ENCODE measurements around the gene STX4. TPM values are rescaled to one million over a fixed set of nuclear protein-coding genes. Genes with fewer than 3 reads are reported as not detected.
A peak's percentile ranks its signal among the peaks of the same experiment; 100 is the strongest.

Gene STX4
- total and polyA plus RNA-seq, 9 of the 15 experiments (the other 6 are each of a cell fraction or from before 2014, with no cell fraction given) = 3.2 to 48.0 (median 21.5) TPM

DNA sequence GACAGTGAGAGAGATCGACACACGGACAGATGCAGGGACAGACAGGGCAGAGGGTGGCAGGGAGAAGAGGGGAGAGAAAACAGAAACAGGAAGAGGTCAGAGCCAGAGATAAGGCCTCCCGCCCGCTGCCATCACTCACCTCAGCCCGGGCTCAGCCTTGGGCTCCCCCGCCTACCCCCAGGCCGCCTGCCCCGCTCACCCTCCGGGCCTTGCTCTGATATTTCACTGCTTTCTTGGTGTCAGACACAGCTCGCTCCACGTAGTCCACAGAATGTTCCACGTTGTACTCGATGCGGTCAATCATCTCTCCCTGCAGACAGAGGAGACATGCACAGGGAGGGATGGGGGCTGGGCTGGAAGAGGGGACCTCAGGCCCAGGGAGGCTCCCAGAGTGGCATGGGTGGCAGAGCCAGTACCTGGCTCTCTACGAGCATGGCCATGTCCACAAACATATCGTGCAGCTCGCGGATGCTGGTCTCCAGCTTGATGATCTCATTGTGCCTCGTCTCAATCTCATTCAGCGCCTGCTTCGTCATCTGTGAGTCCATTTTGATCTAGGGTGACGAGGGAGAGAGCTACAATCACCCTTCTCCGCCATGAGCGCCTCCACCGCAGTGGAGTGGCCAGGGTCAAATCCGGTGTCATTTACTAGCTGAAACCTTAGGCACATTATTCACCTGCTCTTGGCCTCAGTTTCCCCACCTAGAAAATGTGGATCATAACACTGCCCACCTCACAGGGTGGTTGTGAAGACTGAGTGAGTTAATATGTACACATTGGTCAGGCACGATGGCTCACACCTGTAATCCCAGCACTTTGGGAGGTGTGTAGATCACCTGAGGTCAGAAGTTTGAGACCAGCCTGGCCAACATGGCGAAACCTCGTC is 40.2 kb upstream of the STX4 start (continued):
- TF ChIP-seq, protein P1, sequence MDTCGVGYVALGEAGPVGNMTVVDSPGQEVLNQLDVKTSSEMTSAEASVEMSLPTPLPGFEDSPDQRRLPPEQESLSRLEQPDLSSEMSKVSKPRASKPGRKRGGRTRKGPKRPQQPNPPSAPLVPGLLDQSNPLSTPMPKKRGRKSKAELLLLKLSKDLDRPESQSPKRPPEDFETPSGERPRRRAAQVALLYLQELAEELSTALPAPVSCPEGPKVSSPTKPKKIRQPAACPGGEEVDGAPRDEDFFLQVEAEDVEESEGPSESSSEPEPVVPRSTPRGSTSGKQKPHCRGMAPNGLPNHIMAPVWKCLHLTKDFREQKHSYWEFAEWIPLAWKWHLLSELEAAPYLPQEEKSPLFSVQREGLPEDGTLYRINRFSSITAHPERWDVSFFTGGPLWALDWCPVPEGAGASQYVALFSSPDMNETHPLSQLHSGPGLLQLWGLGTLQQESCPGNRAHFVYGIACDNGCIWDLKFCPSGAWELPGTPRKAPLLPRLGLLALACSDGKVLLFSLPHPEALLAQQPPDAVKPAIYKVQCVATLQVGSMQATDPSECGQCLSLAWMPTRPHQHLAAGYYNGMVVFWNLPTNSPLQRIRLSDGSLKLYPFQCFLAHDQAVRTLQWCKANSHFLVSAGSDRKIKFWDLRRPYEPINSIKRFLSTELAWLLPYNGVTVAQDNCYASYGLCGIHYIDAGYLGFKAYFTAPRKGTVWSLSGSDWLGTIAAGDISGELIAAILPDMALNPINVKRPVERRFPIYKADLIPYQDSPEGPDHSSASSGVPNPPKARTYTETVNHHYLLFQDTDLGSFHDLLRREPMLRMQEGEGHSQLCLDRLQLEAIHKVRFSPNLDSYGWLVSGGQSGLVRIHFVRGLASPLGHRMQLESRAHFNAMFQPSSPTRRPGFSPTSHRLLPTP (IDR thresholded peaks at IDR 0.05; ENCODE audit: borderline replicate concordance, extremely low read depth, insufficient read length) = no peak
- TF ChIP-seq YBX1 (IDR thresholded peaks at IDR 0.05) (no peak), CEBPG (CRISPR knock-in tag; IDR thresholded peaks at IDR 0.05) (no peak), CEBPG (tag; conservative IDR thresholded peaks at IDR 0.05 in 1 of 2, IDR thresholded peaks at IDR 0.05 in 1 of 2) (no peak), POLR2H (tag; IDR thresholded peaks at IDR 0.05; ENCODE audit: low read depth) (no peak), CBFA2T2 (conservative IDR thresholded peaks at IDR 0.05) (no peak), ZNF311 (CRISPR knock-in tag; IDR thresholded peaks at IDR 0.05) (peak; percentile 81), HDAC1 (IDR thresholded peaks at IDR 0.05) (peak in 1 of 2 experiments; percentile 45; a peak in 2 of 4 replicates), POLR3G (IDR thresholded peaks at IDR 0.05; ENCODE audit: extremely low read depth, insufficient read length, insufficient replicate concordance) (no peak), KLF10 (CRISPR knock-in tag; IDR thresholded peaks at IDR 0.05) (no peak), MAFF (IDR thresholded peaks at IDR 0.05; ENCODE audit: low read length) (no peak), MTA1 (IDR thresholded peaks at IDR 0.05; ENCODE audit: borderline replicate concordance) (0 out of 2 replicates have a peak, but pooled peaks have one; percentile 16), MECOM (CRISPR knock-in tag; IDR thresholded peaks at IDR 0.05) (no peak), U2AF1 (optimal IDR thresholded peaks at IDR 0.05; ENCODE audit: low read depth, low read length) (no peak), SMARCE1 (IDR thresholded peaks at IDR 0.05) (peak; percentile 42; the same call in 1 of the 2 replicates), SIN3A (IDR thresholded peaks at IDR 0.05; ENCODE audit: borderline replicate concordance in 2 of 2, control insufficient read depth in 1 of 2, low read depth in 2 of 2, low read length in 2 of 2) (no peak)
- TF ChIP-seq, protein P2, sequence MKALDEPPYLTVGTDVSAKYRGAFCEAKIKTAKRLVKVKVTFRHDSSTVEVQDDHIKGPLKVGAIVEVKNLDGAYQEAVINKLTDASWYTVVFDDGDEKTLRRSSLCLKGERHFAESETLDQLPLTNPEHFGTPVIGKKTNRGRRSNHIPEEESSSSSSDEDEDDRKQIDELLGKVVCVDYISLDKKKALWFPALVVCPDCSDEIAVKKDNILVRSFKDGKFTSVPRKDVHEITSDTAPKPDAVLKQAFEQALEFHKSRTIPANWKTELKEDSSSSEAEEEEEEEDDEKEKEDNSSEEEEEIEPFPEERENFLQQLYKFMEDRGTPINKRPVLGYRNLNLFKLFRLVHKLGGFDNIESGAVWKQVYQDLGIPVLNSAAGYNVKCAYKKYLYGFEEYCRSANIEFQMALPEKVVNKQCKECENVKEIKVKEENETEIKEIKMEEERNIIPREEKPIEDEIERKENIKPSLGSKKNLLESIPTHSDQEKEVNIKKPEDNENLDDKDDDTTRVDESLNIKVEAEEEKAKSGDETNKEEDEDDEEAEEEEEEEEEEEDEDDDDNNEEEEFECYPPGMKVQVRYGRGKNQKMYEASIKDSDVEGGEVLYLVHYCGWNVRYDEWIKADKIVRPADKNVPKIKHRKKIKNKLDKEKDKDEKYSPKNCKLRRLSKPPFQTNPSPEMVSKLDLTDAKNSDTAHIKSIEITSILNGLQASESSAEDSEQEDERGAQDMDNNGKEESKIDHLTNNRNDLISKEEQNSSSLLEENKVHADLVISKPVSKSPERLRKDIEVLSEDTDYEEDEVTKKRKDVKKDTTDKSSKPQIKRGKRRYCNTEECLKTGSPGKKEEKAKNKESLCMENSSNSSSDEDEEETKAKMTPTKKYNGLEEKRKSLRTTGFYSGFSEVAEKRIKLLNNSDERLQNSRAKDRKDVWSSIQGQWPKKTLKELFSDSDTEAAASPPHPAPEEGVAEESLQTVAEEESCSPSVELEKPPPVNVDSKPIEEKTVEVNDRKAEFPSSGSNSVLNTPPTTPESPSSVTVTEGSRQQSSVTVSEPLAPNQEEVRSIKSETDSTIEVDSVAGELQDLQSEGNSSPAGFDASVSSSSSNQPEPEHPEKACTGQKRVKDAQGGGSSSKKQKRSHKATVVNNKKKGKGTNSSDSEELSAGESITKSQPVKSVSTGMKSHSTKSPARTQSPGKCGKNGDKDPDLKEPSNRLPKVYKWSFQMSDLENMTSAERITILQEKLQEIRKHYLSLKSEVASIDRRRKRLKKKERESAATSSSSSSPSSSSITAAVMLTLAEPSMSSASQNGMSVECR (CRISPR knock-in tag; IDR thresholded peaks at IDR 0.05) = no peak
- TF ChIP-seq, protein P3, sequence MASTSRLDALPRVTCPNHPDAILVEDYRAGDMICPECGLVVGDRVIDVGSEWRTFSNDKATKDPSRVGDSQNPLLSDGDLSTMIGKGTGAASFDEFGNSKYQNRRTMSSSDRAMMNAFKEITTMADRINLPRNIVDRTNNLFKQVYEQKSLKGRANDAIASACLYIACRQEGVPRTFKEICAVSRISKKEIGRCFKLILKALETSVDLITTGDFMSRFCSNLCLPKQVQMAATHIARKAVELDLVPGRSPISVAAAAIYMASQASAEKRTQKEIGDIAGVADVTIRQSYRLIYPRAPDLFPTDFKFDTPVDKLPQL (IDR thresholded peaks at IDR 0.05; ENCODE audit: extremely low read depth, insufficient read length) = no peak
- TF ChIP-seq, protein P4, sequence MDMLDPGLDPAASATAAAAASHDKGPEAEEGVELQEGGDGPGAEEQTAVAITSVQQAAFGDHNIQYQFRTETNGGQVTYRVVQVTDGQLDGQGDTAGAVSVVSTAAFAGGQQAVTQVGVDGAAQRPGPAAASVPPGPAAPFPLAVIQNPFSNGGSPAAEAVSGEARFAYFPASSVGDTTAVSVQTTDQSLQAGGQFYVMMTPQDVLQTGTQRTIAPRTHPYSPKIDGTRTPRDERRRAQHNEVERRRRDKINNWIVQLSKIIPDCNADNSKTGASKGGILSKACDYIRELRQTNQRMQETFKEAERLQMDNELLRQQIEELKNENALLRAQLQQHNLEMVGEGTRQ (CRISPR knock-in tag; IDR thresholded peaks at IDR 0.05) = no peak

Measured in K562 (cell line).